Limb (tissue), 2 donors: ENCODE data around the gene TYW1.
"Not testable (repeated sequence)": the region's sequence is repeated elsewhere in the genome, so short reads cannot be mapped to it uniquely, and the experiment has no call there.

ENCODE experiments used
- DNase-seq, 2 donors: peaks; one replicate each; pipeline ENCODE4 v3.0.0-alpha.2; 2016; ENCODE audit errors: extremely low spot score in 2 of 2

Gene TYW1

GRCh38 chr7:67189160-67189559 is 192.5 kb downstream of the TYW1 start:
- DNase-seq: not testable (repeated sequence)

GRCh38 chr7:67189801-67190465 is 193.3 kb downstream of the TYW1 start:
- DNase-seq: not testable (repeated sequence)

- not testable (repeated sequence) for DNase-seq
These were observed 194.5 kb downstream of the TYW1 start for GRCh38 chr7:67191002-67191720.

DNA sequence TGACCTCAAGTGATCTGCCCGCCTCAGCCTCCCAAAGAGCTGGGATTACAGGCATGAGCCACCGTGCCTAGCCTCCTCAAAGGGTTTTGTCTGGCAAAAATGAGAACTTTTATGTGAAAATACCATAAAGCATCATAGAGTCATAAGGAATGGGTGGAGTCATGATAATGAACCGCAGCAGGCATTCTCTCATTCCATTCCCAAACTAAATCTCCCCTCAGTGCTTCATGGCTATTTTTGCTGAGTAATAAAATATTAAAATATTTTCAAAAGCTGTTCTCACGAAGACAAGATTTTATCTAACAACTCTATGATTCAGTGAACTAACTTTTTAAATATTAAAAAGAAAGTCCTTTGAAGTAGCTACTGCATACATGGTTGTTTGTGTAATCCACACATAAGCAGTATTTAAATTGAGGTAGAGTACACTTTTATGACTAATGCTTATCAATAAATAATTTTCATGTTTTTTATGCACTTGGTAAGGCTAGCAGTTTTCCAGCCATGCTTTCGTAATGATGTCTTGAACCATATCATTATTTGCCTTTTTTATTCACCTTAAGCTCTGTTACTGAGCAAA is 195.6 kb downstream of the TYW1 start:
- DNase-seq: not testable (repeated sequence)

- peak in 1 of 2 donors; percentile 2 for DNase-seq
These were observed 196.4 kb downstream of the TYW1 start for GRCh38 chr7:67192889-67193613.

DNA sequence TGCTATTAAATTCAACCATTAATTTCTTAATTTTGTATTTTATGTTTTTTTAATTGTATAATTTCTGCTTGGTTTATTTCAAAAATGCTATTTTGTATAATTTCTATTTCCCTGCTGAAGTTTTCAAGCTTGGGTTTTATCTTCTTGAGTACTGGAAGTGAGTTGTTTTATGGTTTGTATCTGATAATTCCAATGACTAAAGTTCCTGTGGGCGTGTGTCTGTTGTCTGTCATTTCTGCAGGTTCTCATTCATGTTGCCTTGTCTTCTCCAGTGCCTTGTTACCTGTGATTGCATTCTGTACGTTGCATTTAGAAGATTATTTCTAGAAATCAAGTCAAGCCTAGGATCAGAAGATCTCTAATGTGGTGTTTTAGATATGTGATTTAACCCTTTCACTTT is 199.5 kb downstream of the TYW1 start:
- not testable (repeated sequence) for DNase-seq

GRCh38 chr7:67198865-67199526 is 202.4 kb downstream of the TYW1 start:
- DNase-seq: not testable (repeated sequence)

- not testable (repeated sequence) for DNase-seq
These were observed 209.1 kb downstream of the TYW1 start for GRCh38 chr7:67205772-67206171.

- no peak for DNase-seq
These were observed 209.8 kb downstream of the TYW1 start for GRCh38 chr7:67206452-67206851.

GRCh38 chr7:67208656-67209055 is 212.0 kb downstream of the TYW1 start:
- not testable (repeated sequence) for DNase-seq

DNA sequence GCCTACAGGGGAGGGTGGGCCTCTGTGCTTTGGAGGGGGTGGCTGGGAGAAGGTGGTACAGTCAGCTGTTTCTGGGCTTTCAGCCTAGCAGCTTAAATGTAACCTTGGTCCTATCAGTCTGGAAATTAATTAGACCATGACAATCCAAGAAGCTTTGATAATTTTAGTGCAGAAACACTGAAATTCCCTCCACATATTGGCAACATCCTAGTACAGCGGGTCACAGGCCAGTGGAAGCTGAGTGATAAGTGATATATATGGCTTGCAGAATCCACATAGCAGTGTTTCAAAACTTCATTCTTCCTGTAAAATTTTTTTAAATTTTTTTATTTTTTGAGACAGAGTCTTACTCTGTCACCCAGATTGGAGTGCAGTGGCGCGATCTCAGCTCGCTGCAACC is 212.6 kb downstream of the TYW1 start:
- no peak for DNase-seq

GRCh38 chr7:67210567-67210966 is 213.9 kb downstream of the TYW1 start:
- no peak for DNase-seq

- DNase-seq: not testable (repeated sequence)
These were observed 215.2 kb downstream of the TYW1 start for GRCh38 chr7:67211650-67212330.

DNA sequence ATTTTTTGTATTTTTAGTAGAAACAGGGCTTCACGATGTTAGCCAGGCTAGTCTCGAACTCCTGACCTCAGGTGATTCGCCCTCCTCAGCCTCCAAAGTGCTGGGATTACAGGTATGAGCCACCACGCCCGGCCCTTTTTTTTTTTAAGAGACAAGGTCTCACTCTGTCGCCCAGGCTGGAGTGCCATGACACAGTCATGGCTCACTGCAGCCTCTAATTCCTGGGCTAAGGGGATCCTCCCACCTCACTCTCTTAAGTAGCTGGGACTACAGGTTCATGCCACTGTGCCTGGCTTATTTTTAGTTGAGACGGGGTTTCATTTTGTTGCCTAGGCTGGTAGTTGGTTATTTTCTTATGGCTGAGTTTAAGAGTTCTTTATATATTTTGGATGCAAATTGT is 216.4 kb downstream of the TYW1 start:
- DNase-seq: not testable (repeated sequence)

GRCh38 chr7:67223551-67223950 is 226.9 kb downstream of the TYW1 start:
- DNase-seq: not testable (repeated sequence)

DNA sequence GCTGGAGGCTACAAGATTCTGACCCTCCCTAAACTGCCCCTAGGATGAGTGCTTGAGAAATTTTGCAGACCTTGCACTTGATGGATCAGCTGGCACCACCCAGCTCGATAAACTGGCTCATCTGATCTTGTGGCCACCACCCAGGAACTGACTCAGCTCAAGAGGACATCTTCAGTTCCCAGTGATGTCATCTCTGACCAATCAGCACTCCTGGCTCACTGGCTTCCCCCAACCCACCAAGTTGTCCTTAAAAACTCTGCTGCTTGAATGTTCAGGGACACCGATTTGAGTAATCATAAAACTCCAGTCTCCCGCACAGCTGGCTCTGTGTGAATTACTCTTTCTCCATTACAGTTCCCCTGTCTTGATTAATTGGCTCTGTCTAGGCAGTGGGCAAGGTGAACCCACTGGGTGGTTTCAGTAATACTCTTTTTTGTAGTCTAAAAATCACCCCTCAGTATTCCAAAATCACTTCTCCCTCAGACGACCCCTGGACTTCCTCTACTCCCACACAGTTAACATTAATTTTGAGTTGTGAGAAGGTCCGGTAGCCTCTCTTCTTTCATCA is 229.8 kb downstream of the TYW1 start:
- DNase-seq: not testable (repeated sequence)

DNA sequence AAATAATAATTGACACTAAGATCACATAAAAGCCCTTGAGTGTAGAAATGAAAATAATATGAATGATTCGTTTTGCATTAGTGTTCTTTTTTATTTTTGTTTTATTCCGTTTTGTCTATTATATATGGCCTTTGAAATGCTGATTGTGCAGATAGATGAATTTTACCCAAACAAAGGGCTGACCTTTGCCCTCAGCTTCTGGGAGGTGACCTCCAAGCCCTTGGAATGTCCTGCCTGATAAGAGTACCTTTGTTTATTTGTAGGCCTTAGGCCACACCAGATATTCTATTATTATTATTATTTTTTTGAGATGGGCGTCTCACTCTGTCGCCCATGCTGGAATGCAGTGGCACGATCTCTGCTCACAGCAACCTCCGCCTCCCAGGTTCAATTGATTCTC is 230.3 kb downstream of the TYW1 start:
- not testable (repeated sequence) for DNase-seq

- DNase-seq: not testable (repeated sequence)
These were observed 232.4 kb downstream of the TYW1 start for GRCh38 chr7:67229018-67229417.

- DNase-seq: not testable (repeated sequence)
These were observed 233.4 kb downstream of the TYW1 start for GRCh38 chr7:67230029-67230428.

- not testable (repeated sequence) for DNase-seq
These were observed 236.9 kb downstream of the TYW1 start for GRCh38 chr7:67233506-67233905.
